Measurements from ENCODE around the gene ASB16. TPM values are rescaled to one million over a fixed set of nuclear protein-coding genes. Genes with fewer than 3 reads are reported as not detected.

ASB16 gene
- total and polyA plus RNA-seq, 12 donors, result 0.64 to 16.4 (median 13.4) TPM

GRCh38 chr17:44167181-44167861, 3.2 kb upstream of the ASB16 start:
- Histone ChIP-seq H3K27me3 (no peaks in the 10 kb centered on the region), H3K27ac (peak overlapping the region in 3 of 10 donors; percentile 10 to 56 (median 15)), H3K4me1 (peaks cover 0 to 33% (median 13%) of the 10 kb centered on the region in 9 donors), H3K9me3 (no peaks in the 10 kb centered on the region), H3K4me3 (no peak overlapping the region), H3K36me3 (peaks cover 0 to 3% (median 0%) of the 10 kb centered on the region in 9 donors)
- intact Hi-C loops (cut with DNase I), result loop anchor here in 2 of 10 donors (5.0 to 10.0 kb wide), 2 partner anchors 223 to 225 kb away; partner anchors contain the start of gene PPY (in 2 of the 2)
- 54 to 62% methylated on average over 7 of the region's 7 CpGs for WGBS, 2 donors
- no peak for DNase-seq
- no peak for TF ChIP-seq CTCF (IDR thresholded peaks at IDR 0.05)
- ATAC-seq, result peak in 4 of 8 donors; percentile 21 to 37 (median 32)

GRCh38 chr17:44170135-44170498, 387 bp upstream of the ASB16 start:
- no peak for TF ChIP-seq CTCF (IDR thresholded peaks at IDR 0.05)
- intact Hi-C loops (cut with DNase I), result no loop called here
- Histone ChIP-seq H3K4me1 (peaks cover 0 to 33% (median 13%) of the 10 kb centered on the region in 9 donors), H3K27me3 (no peaks in the 10 kb centered on the region), H3K36me3 (peaks cover 0 to 21% (median 0%) of the 10 kb centered on the region in 9 donors), H3K4me3 (peak overlapping the region in 8 of 10 donors; percentile 35 to 60 (median 48)), H3K27ac (peak overlapping the region; percentile 76 to 92 (median 87)), H3K9me3 (no peaks in the 10 kb centered on the region)
- ATAC-seq (peak in 6 of 8 donors; percentile 4 to 31 (median 8)), DNase-seq (no peak)
- WGBS, 2 donors, result 31 to 46% methylated on average over 5 of the region's 5 CpGs

DNA sequence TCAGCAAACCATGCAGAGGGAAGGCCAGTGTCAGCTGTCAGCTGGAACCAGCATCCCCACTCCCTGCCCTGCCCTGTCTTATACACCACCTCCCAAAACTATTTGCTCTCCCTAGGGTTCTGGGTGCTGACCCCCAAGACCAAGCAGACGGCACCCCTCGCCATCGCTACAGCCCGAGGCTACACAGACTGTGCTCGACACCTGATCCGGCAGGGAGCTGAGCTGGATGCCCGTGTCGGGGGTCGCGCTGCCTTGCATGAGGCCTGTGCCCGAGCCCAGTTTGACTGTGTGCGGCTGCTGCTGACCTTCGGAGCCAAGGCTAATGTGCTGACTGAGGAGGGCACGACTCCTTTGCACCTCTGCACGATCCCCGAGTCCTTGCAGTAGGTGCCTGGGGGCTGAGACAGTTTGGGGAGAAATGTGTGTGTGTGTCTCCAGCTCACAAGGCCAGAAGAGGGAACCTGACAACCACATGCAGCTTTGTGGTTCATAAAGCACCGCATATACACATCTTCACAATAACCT, 1.5 kb downstream of the ASB16 start:
- no peaks in the 10 kb centered on the region for H3K27me3 ChIP-seq
- ATAC-seq (no peak), DNase-seq (no peak)
- 77 to 78% methylated on average over 17 of the region's 17 CpGs for WGBS, 2 donors
- H3K4me3 ChIP-seq, result no peak overlapping the region
- intact Hi-C loops (cut with DNase I), result no loop called here
- peak overlapping the region in 1 of 10 donors; percentile 89 for H3K27ac ChIP-seq
- H3K36me3 ChIP-seq, result peaks cover 0 to 33% (median 0%) of the 10 kb centered on the region in 9 donors
- H3K9me3 ChIP-seq, result no peaks in the 10 kb centered on the region
- no peak for TF ChIP-seq CTCF (IDR thresholded peaks at IDR 0.05)
- peaks cover 0 to 33% (median 13%) of the 10 kb centered on the region in 9 donors for H3K4me1 ChIP-seq

DNA sequence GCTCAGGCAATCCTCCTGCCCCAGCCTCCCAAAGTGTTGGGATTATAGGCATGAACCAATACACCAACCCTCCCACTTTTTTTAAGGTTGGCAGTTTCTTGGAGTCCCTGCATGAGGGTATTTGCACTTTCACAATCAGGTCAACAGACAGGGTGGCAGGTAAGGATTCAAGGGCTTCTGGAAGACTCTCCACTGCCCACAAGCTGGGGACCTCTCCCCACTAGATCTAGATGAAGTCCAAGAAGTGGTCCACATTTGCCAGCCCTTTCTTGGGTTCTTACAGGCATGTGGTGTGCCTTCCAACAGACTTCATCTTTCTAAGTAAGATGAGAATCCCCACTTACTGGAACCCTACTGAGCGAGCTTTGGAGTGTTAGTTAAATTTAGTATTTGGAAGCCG, 3.9 kb downstream of the ASB16 start:
- Histone ChIP-seq H3K36me3 (peaks cover 0 to 56% (median 0%) of the 10 kb centered on the region in 9 donors), H3K9me3 (no peaks in the 10 kb centered on the region), H3K27ac (no peak overlapping the region), H3K4me1 (peaks cover 0 to 24% (median 8%) of the 10 kb centered on the region in 9 donors), H3K4me3 (no peak overlapping the region), H3K27me3 (no peaks in the 10 kb centered on the region)
- ATAC-seq, result no peak
- no peak for DNase-seq
- intact Hi-C loops (cut with DNase I), result no loop called here
- TF ChIP-seq CTCF (IDR thresholded peaks at IDR 0.05), result no peak
- WGBS, 2 donors, result 94 to 97% methylated on average over 2 of the region's 2 CpGs

Measured in heart right ventricle (tissue), 16 donors.